ENCODE measurements around the gene SPATA13. TPM values are rescaled to one million over a fixed set of nuclear protein-coding genes. Genes with fewer than 3 reads are reported as not detected.
"Not testable (repeated sequence)": the region's sequence is repeated elsewhere in the genome, so short reads cannot be mapped to it uniquely, and the experiment has no call there.

The SPATA13 gene
- total RNA-seq, result 30.6 TPM

GRCh38 chr13:24160458-24161009 is at the start of gene SPATA13:
SPATA13 (plus strand) TSS chr13:24160720; CDS start chr13:24222930, 62,210 bp downstream.
- peak; percentile 93 to 99 for DNase-seq (ENCODE audit: low spot score in 2 of 2)
- FAIRE-seq, result no peak

GRCh38 chr13:24112791-24113190 is 47.7 kb upstream of the SPATA13 start:
- FAIRE-seq, result no peak
- no peak for DNase-seq (ENCODE audit: low spot score in 2 of 2)

- FAIRE-seq, result no peak
Observed at GRCh38 chr13:24115671-24116070, 44.8 kb upstream of the SPATA13 start.

DNA sequence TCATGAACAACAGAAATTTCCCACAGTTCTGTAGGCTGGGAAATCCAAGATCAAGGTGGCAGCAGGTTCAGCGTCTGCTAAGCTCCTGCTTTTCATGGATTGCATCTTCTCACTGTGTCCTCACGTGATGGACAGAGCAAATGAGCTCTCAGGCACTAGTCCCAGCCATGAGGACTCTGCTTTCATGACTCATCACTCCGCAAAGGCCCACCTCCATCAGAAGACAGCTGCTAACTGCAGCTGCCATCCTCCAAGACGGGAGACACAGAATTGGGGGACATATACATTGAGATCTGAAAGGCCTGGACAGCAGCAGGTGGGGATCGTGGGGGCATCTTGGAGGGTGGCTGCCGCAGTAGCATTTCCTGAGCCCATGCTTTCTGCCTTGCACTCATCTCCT is 44.4 kb upstream of the SPATA13 start:
- DNase-seq (ENCODE audit: low spot score in 2 of 2) (no peak), FAIRE-seq (no peak)

More at GRCh38 chr13:24115671-24116070, 44.8 kb upstream of the SPATA13 start:
- DNase-seq (ENCODE audit: low spot score in 2 of 2), result no peak

DNA sequence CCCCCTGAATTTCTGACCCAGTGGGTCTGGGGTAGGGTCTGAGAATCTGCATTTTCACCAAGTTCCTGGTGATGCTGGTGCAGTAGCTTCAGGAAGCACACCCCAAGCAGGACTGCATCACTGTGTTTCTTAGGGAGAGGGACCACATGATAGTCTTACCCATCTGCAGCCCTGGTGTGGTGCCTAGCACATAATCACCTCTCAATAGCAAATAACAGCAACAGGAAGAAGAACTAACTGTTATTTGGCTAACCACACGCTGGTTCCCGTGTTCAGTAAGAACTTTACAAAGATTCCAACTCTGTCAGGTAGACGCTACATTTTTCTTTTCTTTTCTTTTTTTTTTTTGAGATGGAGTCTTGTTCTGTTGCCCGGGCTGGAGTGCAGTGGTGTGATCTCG is 41.9 kb upstream of the SPATA13 start:
- no peak for FAIRE-seq
- DNase-seq (ENCODE audit: low spot score in 2 of 2), result no peak

- DNase-seq (ENCODE audit: low spot score in 2 of 2) (no peak), FAIRE-seq (no peak)
Observed at GRCh38 chr13:24119626-24120508, 40.7 kb upstream of the SPATA13 start.

DNA sequence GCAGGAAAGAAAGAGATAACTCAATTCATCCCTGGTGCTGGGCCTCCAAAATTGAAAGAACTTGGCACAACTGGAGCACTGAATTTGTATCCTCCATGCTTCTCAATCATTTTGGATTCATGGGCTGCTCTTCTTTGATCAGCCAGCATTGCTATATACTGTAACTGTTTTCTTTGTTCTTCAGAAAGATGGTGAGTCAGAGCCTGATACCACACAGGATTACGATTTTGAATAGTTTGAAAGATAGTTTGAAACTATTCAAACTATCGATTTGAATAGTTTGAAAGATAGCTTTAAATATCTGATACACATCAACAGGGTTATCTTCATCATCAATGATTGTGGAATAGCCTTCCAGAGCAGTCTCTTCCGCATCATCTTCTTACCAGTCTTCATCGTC is 38.5 kb upstream of the SPATA13 start:
- not testable (repeated sequence) for DNase-seq (ENCODE audit: low spot score in 2 of 2); FAIRE-seq

DNA sequence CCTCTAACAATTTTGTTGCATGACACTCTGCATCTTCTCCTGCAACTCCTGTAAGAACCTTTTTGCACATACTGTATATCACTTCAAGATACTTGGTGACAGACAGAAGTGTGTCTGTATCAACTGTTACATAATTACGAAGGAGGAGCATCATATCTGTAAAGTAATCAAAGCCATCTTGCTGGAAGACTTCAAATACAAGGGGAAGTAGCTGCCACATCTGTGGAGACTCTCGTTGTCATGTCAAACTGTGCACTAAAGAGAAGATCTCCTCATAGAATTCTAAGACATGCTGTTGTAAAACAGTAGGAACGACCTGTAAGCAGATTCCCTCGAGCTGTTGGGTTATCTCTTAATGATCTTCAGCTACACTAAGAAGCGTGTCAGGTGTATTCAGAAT is 38.0 kb upstream of the SPATA13 start:
- FAIRE-seq, result no peak
- DNase-seq (ENCODE audit: low spot score in 2 of 2), result no peak

DNA sequence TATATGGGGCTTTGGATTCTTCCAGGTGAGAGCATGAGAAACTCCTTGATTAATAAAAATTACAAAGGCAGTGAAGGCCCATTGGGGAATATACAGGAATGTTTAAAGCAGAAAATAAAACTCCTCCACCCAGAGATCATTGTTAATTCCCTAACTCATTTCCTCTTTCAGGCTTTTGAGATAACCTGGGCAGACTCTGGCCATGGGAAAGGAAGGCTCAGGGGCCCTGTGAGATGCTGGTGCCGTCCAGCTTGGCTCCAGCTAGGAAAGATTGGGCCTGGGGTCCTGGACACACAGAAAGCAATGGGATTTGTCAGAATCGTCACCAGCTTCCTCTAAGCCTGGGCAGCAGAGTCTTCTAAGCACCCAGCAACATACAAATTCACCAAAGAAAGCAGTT is 36.8 kb upstream of the SPATA13 start:
- FAIRE-seq, result no peak

DNA sequence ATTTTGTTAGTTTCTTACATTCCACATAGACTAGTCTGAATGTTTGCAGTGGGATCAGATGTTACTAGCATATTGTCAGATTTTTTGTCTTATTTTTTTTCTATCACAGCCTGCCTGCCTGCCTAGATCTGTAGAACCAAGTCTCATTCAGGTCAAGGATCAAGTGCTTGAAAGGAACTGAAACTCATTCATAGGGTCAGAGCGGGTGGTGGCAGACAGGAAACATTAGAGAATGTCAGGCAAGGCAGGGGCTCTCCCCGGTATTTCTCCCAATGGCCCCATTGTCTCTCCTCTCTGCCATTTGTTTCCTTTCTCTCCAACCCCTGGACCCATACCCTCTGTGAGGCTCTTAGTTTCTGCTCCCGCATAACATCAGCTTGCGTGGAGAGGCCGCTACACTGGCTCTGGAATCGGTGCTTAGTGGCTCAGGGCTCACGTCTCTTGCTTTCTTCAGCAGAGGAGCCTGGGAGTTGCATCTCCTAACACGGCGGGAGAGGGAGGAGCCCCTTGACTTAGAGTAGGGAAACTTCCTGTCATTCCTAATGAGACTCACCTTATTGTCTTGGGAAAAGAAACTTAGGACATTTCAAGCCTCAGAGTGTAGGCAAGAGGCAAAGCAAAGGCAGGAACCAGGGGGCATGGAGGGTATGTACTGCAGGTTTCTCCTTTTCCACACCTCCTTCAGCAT is 35.6 kb upstream of the SPATA13 start:
- FAIRE-seq (no peak), DNase-seq (ENCODE audit: low spot score in 2 of 2) (no peak)

More for the DNA sequence above, 36.8 kb upstream of the SPATA13 start:
- no peak for DNase-seq (ENCODE audit: low spot score in 2 of 2)

- FAIRE-seq (no peak), DNase-seq (ENCODE audit: low spot score in 2 of 2) (no peak)
Observed at GRCh38 chr13:24127116-24127631, 33.3 kb upstream of the SPATA13 start.

GRCh38 chr13:24128112-24128511 is 32.4 kb upstream of the SPATA13 start:
- FAIRE-seq (no peak), DNase-seq (ENCODE audit: low spot score in 2 of 2) (no peak)

DNA sequence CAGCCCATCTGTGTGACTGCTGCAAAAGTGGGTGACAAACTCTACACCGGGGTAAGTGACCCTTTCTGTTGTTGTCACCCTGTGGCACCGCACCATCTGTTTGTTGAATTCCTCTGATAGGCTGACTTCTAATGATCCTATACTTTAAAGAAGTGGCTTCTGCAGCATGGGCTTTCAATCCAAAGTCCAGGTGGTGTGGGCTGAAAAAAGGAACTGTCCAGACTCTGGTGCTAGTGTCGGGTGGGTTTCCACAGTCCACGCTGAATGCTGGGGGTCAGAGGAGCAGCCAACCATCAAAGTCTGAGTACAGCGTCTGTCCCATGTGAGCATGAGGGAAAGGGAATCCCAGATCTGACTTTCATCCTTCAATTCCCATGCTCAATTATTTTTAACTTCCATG is 31.6 kb upstream of the SPATA13 start:
- FAIRE-seq, result no peak
- no peak for DNase-seq (ENCODE audit: low spot score in 2 of 2)

- DNase-seq (ENCODE audit: low spot score in 2 of 2), result no peak
- FAIRE-seq, result no peak
Observed at GRCh38 chr13:24129914-24130774, 30.4 kb upstream of the SPATA13 start.

DNA sequence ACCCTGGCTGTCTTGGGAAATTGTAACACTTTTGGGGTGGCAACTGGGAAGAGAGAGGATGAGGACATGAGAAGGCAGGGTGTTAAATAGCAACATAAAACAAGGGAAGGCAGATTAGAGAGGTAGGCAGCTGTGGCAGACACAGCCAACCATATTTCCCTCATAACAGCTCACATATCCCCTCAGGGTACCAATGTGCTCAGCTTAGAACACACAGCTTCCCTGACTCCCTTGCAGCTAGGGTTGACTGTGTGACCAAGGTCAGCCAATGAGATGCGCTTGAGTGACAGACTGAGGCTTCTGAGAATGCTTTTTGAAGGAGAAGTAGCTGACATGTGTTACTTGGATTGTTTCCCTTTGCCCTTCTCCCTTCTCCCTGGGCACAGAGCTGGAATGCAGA is 28.8 kb upstream of the SPATA13 start:
- no peak for FAIRE-seq

GRCh38 chr13:24133021-24133795 is 27.3 kb upstream of the SPATA13 start:
- no peak for DNase-seq (ENCODE audit: low spot score in 2 of 2)
- FAIRE-seq, result no peak

More for the DNA sequence above, 28.8 kb upstream of the SPATA13 start:
- no peak for DNase-seq (ENCODE audit: low spot score in 2 of 2)

GRCh38 chr13:24134231-24134630 is 26.3 kb upstream of the SPATA13 start:
- no peak for FAIRE-seq
- DNase-seq (ENCODE audit: low spot score in 2 of 2), result no peak

- no peak for FAIRE-seq
Observed at GRCh38 chr13:24134757-24135156, 25.8 kb upstream of the SPATA13 start.

GRCh38 chr13:24135674-24136300 is 24.7 kb upstream of the SPATA13 start:
- DNase-seq (ENCODE audit: low spot score in 2 of 2), result no peak
- FAIRE-seq, result no peak

More at GRCh38 chr13:24134757-24135156, 25.8 kb upstream of the SPATA13 start:
- DNase-seq (ENCODE audit: low spot score in 2 of 2), result no peak
